ENCODE measurements around the gene RTBDN. TPM values are rescaled to one million over a fixed set of nuclear protein-coding genes. Genes with fewer than 3 reads are reported as not detected.

Gene RTBDN
- total RNA-seq, 1 experiment from 2014 or later: 2.4 TPM

DNA sequence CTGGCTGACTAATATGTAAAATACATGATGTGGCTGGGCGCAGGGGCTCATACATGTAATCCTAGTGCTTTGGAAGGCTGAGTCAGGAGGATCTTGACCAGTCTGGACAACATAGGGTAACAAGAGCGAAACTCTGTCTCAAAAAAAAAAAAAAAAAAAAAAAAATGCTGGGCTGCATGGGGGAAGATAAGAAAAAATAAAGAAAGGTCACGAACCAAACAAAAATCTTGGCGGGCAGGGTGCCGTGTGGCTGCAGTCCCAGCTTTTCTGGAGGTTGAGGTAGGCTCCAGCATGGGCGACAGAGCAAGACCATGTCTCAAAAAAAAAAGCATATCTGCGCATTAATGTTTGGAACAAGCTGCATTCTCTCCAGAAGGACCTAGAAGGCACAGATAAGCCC lies 19.3 kb downstream of the RTBDN start:
- POLR2A ChIA-PET: no interaction called here
- no peaks in the 10 kb centered on the region for H3K4me1 ChIP-seq (ENCODE audit: control insufficient read depth, insufficient read depth, low read length)
- intact Hi-C loops (cut with micrococcal nuclease; ENCODE audit: unreplicated experiment) (no loop called here), in situ Hi-C loops (cut with HindIII; ENCODE audit: low pct_unique_long_range_greater_than_20kb, low sequenced_read_pairs) (no loop called here)
- H3K27me3 ChIP-seq (ENCODE audit: control insufficient read depth, insufficient read depth, low read length): no peaks in the 10 kb centered on the region
- DNase-seq (ENCODE audit: low read depth, low spot score): no peak
- ATAC-seq: no peak
- H3K27ac ChIP-seq (ENCODE audit: low read length): no peak overlapping the region
- H3K9me3 ChIP-seq (ENCODE audit: control insufficient read depth, insufficient read depth, low read depth, low read length): no peaks in the 10 kb centered on the region
- no peaks in the 10 kb centered on the region for H3K36me3 ChIP-seq (ENCODE audit: control insufficient read depth, insufficient read depth, low read length)
- CTCF ChIA-PET: interaction anchor here (0.7 kb wide), 1 partner anchor 49 kb away, joined by 7 read pairs; no protein-coding TSS in a partner anchor
- no TSS peak for BruUV-seq (replicated peaks)
- TF ChIP-seq SIN3A (IDR thresholded peaks at IDR 0.05; ENCODE audit: borderline replicate concordance, insufficient read depth, low read depth, low read length): no peak
- no peak for TF ChIP-seq TCF7L2 (IDR thresholded peaks at IDR 0.05; ENCODE audit: low read depth, low read length)
- TF ChIP-seq POLR2AphosphoS5 (IDR thresholded peaks at IDR 0.05; ENCODE audit: low read depth, low read length): no peak
- no peak overlapping the region for H3K4me3 ChIP-seq (ENCODE audit: low read depth in 2 of 2, low read length in 2 of 2)

DNA sequence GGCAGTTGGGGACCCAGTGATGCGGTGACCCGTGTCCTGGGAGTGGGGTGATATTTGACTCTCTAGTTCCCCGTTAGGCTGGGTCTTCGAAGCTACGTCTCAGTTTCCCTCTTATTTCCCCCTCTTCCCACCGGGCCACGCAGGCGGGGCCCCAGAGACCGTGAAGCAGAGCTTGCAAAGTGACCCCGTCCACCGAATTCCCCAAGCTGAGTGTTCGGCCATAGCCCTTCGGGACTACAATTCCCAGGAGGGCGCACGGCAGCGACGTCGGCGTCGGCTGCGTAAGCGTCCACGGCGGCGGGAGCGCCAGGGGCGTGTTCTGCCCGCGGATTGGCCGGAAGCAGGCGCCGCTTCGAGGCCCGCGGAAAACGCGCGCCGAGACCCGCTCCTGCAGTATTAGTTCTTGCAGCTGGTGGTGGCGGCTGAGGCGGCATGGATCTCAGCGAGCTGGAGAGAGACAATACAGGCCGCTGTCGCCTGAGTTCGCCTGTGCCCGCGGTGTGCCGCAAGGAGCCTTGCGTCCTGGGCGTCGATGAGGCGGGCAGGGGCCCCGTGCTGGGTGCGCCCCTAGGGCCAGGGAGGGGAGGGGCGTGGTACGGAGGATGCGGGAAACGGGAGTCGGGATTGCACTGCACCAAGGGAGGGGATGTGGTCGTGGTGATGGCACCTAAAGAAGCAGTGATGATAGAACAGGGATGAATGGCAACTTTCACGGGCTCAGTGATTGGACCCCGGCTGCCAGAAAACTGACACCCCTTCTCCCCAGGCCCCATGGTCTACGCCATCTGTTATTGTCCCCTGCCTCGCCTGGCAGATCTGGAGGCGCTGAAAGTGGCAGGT lies 27.9 kb downstream of the RTBDN start, which contains the start of gene RNASEH2A:
Gene RNASEH2A (plus strand): TSS at position 343 of the 840 bp plus-strand sequence. CDS start 90 bp downstream, at position 433.
- POLR2A ChIA-PET: interaction anchor here (0.5 to 0.9 kb wide), 3 partner anchors 40 to 75 kb away, joined by 3 to 8 read pairs (median 4); no protein-coding TSS in a partner anchor
- no TSS peak for BruUV-seq (replicated peaks)

More for the DNA sequence above, 27.9 kb downstream of the RTBDN start, which contains the start of gene RNASEH2A:
- peak; percentile 98 for ATAC-seq
- Histone ChIP-seq H3K27ac (ENCODE audit: low read length) (peak within 1 kb of the TSS; percentile 79), H3K4me1 (ENCODE audit: control insufficient read depth, insufficient read depth, low read length) (peaks cover 8% of the 10 kb centered on the region), H3K9me3 (ENCODE audit: control insufficient read depth, insufficient read depth, low read depth, low read length) (no peaks in the 10 kb centered on the region), H3K27me3 (ENCODE audit: control insufficient read depth, insufficient read depth, low read length) (no peaks in the 10 kb centered on the region), H3K4me3 (ENCODE audit: low read depth in 2 of 2, low read length in 2 of 2) (peak within 1 kb of the TSS; percentile 75 to 80), H3K36me3 (ENCODE audit: control insufficient read depth, insufficient read depth, low read length) (peaks cover under 1% of the 10 kb centered on the region; the same call in 1 of the 2 replicates)
- CTCF ChIA-PET: interaction anchor here (0.5 to 1.1 kb wide), 2 partner anchors 41 to 46 kb away, joined by 3 read pairs; no protein-coding TSS in a partner anchor
- DNase-seq (ENCODE audit: low read depth, low spot score): no peak
- in situ Hi-C loops (cut with HindIII; ENCODE audit: low pct_unique_long_range_greater_than_20kb, low sequenced_read_pairs) (no loop called here), intact Hi-C loops (cut with micrococcal nuclease; ENCODE audit: unreplicated experiment) (no loop called here)
- TF ChIP-seq SIN3A (IDR thresholded peaks at IDR 0.05; ENCODE audit: borderline replicate concordance, insufficient read depth, low read depth, low read length) (no peak), POLR2AphosphoS5 (IDR thresholded peaks at IDR 0.05; ENCODE audit: low read depth, low read length) (peak; percentile 73), TCF7L2 (IDR thresholded peaks at IDR 0.05; ENCODE audit: low read depth, low read length) (no peak)
- TF ChIP-seq, protein P1, sequence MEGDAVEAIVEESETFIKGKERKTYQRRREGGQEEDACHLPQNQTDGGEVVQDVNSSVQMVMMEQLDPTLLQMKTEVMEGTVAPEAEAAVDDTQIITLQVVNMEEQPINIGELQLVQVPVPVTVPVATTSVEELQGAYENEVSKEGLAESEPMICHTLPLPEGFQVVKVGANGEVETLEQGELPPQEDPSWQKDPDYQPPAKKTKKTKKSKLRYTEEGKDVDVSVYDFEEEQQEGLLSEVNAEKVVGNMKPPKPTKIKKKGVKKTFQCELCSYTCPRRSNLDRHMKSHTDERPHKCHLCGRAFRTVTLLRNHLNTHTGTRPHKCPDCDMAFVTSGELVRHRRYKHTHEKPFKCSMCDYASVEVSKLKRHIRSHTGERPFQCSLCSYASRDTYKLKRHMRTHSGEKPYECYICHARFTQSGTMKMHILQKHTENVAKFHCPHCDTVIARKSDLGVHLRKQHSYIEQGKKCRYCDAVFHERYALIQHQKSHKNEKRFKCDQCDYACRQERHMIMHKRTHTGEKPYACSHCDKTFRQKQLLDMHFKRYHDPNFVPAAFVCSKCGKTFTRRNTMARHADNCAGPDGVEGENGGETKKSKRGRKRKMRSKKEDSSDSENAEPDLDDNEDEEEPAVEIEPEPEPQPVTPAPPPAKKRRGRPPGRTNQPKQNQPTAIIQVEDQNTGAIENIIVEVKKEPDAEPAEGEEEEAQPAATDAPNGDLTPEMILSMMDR (IDR thresholded peaks at IDR 0.05): no peak
- TF ChIP-seq, protein P2, sequence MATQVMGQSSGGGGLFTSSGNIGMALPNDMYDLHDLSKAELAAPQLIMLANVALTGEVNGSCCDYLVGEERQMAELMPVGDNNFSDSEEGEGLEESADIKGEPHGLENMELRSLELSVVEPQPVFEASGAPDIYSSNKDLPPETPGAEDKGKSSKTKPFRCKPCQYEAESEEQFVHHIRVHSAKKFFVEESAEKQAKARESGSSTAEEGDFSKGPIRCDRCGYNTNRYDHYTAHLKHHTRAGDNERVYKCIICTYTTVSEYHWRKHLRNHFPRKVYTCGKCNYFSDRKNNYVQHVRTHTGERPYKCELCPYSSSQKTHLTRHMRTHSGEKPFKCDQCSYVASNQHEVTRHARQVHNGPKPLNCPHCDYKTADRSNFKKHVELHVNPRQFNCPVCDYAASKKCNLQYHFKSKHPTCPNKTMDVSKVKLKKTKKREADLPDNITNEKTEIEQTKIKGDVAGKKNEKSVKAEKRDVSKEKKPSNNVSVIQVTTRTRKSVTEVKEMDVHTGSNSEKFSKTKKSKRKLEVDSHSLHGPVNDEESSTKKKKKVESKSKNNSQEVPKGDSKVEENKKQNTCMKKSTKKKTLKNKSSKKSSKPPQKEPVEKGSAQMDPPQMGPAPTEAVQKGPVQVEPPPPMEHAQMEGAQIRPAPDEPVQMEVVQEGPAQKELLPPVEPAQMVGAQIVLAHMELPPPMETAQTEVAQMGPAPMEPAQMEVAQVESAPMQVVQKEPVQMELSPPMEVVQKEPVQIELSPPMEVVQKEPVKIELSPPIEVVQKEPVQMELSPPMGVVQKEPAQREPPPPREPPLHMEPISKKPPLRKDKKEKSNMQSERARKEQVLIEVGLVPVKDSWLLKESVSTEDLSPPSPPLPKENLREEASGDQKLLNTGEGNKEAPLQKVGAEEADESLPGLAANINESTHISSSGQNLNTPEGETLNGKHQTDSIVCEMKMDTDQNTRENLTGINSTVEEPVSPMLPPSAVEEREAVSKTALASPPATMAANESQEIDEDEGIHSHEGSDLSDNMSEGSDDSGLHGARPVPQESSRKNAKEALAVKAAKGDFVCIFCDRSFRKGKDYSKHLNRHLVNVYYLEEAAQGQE (IDR thresholded peaks at IDR 0.05; ENCODE audit: insufficient read depth in 1 of 2, low read depth in 2 of 2, low read length in 1 of 2): no peak

All from Panc1 (cell line).